ENCODE measurements around the gene LHPP.

Gene LHPP

DNA sequence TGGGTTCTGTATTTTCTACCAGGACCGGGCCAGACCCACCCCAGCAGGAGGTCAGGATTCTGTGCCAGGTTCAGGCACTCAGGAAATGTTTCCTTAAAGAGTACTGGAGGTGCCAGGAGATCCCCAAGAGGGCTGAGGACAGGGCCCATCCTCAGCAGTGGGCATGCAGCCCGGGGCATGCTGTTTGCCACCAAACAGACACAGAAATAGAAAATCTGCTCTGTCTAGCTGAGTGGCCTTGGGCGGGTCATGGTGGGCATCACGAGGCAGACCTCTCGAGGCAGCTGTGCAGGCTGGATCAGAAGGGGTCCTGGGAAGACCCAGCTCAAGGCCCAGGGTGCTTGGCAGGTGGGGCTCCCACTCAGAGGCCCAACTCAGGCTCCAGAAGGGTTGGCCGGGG, 177.6 kb downstream of the LHPP start:
- H3K27me3 ChIP-seq (ENCODE audit: control insufficient read depth, low read length), result no peaks in the 10 kb centered on the region
- H4K20me1 ChIP-seq (ENCODE audit: control insufficient read depth, insufficient read depth, low read depth, low read length), result no peaks in the 10 kb centered on the region; the same call in 1 of the 2 replicates
- no peak overlapping the region for H3K4me2 ChIP-seq (ENCODE audit: low read length)
- TF ChIP-seq, protein P1, sequence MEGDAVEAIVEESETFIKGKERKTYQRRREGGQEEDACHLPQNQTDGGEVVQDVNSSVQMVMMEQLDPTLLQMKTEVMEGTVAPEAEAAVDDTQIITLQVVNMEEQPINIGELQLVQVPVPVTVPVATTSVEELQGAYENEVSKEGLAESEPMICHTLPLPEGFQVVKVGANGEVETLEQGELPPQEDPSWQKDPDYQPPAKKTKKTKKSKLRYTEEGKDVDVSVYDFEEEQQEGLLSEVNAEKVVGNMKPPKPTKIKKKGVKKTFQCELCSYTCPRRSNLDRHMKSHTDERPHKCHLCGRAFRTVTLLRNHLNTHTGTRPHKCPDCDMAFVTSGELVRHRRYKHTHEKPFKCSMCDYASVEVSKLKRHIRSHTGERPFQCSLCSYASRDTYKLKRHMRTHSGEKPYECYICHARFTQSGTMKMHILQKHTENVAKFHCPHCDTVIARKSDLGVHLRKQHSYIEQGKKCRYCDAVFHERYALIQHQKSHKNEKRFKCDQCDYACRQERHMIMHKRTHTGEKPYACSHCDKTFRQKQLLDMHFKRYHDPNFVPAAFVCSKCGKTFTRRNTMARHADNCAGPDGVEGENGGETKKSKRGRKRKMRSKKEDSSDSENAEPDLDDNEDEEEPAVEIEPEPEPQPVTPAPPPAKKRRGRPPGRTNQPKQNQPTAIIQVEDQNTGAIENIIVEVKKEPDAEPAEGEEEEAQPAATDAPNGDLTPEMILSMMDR (IDR thresholded peaks at IDR 0.05; ENCODE audit: low read depth, low read length, poor library complexity, severe bottlenecking), result no peak
- no peak for TF ChIP-seq EZH2phosphoT487 (IDR thresholded peaks at IDR 0.05; ENCODE audit: borderline replicate concordance, low read length)
- H3F3A ChIP-seq (ENCODE audit: control insufficient read depth, insufficient read depth), result no peaks in the 10 kb centered on the region
- peaks cover 43% of the 10 kb centered on the region for H3K4me1 ChIP-seq (ENCODE audit: control insufficient read depth, low read length)
- H3K9me3 ChIP-seq (ENCODE audit: control insufficient read depth, insufficient read depth, low read length), result no peaks in the 10 kb centered on the region
- H3K79me2 ChIP-seq (ENCODE audit: control insufficient read depth, low read length), result peaks cover 52% of the 10 kb centered on the region
- no peaks in the 10 kb centered on the region for H3K9me2 ChIP-seq (replicated peaks; ENCODE audit: control insufficient read depth, low read length)
- peaks cover 10% of the 10 kb centered on the region; the same call in 1 of the 2 replicates for H3K36me3 ChIP-seq (ENCODE audit: control insufficient read depth, low read length)
- no peak overlapping the region for H3K4me3 ChIP-seq (ENCODE audit: low read length)
- H3K27ac ChIP-seq (ENCODE audit: low read depth, low read length), result no peak overlapping the region

DNA sequence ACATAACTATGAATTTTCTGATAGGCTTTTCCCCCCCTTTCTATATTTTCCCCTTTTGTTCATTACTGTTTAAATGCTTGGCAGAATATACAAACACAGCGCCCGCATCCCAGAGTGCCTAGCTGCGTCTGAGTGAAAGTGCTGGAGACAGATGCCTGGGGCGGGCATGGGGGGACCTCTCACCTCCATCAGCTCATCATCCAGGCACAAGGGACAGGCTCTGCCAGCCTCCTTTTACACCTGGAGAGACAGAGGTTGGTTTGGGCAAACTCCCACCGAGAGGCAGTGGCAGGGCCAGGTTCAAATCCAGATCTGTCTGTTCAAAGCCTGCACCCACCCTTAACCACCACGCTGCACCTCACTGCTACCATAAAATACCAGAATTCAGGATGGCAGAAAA, 178.0 kb downstream of the LHPP start:
- no peaks in the 10 kb centered on the region for H3K27me3 ChIP-seq (ENCODE audit: control insufficient read depth, low read length)
- peaks cover 52% of the 10 kb centered on the region for H3K79me2 ChIP-seq (ENCODE audit: control insufficient read depth, low read length)
- H3K4me2 ChIP-seq (ENCODE audit: low read length), result no peak overlapping the region
- H3K4me3 ChIP-seq (ENCODE audit: low read length), result no peak overlapping the region
- TF ChIP-seq, protein P1 (IDR thresholded peaks at IDR 0.05; ENCODE audit: low read depth, low read length, poor library complexity, severe bottlenecking), result no peak
- TF ChIP-seq EZH2phosphoT487 (IDR thresholded peaks at IDR 0.05; ENCODE audit: borderline replicate concordance, low read length), result no peak
- H4K20me1 ChIP-seq (ENCODE audit: control insufficient read depth, insufficient read depth, low read depth, low read length), result no peaks in the 10 kb centered on the region; the same call in 1 of the 2 replicates
- H3K27ac ChIP-seq (ENCODE audit: low read depth, low read length), result no peak overlapping the region
- peaks cover 43% of the 10 kb centered on the region for H3K4me1 ChIP-seq (ENCODE audit: control insufficient read depth, low read length)
- H3F3A ChIP-seq (ENCODE audit: control insufficient read depth, insufficient read depth), result no peaks in the 10 kb centered on the region
- H3K36me3 ChIP-seq (ENCODE audit: control insufficient read depth, low read length), result peaks cover 10% of the 10 kb centered on the region; the same call in 1 of the 2 replicates
- H3K9me2 ChIP-seq (replicated peaks; ENCODE audit: control insufficient read depth, low read length), result no peaks in the 10 kb centered on the region
- no peaks in the 10 kb centered on the region for H3K9me3 ChIP-seq (ENCODE audit: control insufficient read depth, insufficient read depth, low read length)

DNA sequence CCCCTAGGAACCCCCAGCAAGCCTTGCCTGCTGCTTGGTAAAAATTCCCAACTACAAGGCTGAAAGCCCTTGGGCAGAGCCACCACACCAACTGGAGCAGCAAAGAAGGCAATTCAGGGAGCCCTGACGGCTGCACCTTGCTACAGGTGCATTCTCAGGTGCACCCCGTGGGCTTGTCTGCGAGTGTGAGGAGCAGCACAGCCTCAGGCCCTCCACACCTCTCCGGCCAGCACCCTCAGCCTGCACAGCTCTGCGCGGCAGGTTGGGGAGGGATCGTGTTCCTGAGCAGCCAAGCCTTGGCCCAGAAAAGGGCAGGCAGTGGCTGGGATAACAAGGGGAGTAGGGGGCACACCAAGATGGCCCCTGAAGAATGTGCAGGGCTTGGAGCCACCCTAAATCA, 178.4 kb downstream of the LHPP start:
- H4K20me1 ChIP-seq (ENCODE audit: control insufficient read depth, insufficient read depth, low read depth, low read length), result no peaks in the 10 kb centered on the region; the same call in 1 of the 2 replicates
- H3F3A ChIP-seq (ENCODE audit: control insufficient read depth, insufficient read depth), result no peaks in the 10 kb centered on the region
- no peak overlapping the region for H3K4me2 ChIP-seq (ENCODE audit: low read length)
- H3K36me3 ChIP-seq (ENCODE audit: control insufficient read depth, low read length), result peaks cover 10% of the 10 kb centered on the region; the same call in 1 of the 2 replicates
- H3K79me2 ChIP-seq (ENCODE audit: control insufficient read depth, low read length), result peaks cover 56% of the 10 kb centered on the region
- H3K27me3 ChIP-seq (ENCODE audit: control insufficient read depth, low read length), result no peaks in the 10 kb centered on the region
- H3K4me1 ChIP-seq (ENCODE audit: control insufficient read depth, low read length), result peaks cover 43% of the 10 kb centered on the region
- H3K9me2 ChIP-seq (replicated peaks; ENCODE audit: control insufficient read depth, low read length), result no peaks in the 10 kb centered on the region
- H3K27ac ChIP-seq (ENCODE audit: low read depth, low read length), result no peak overlapping the region
- no peak for TF ChIP-seq EZH2phosphoT487 (IDR thresholded peaks at IDR 0.05; ENCODE audit: borderline replicate concordance, low read length)
- TF ChIP-seq, protein P1 (IDR thresholded peaks at IDR 0.05; ENCODE audit: low read depth, low read length, poor library complexity, severe bottlenecking), result no peak
- no peaks in the 10 kb centered on the region for H3K9me3 ChIP-seq (ENCODE audit: control insufficient read depth, insufficient read depth, low read length)
- H3K4me3 ChIP-seq (ENCODE audit: low read length), result no peak overlapping the region
